Glutamatergic neuron (in vitro differentiated cells): Measurements from ENCODE around the gene NTRK3. TPM values are rescaled to one million over a fixed set of nuclear protein-coding genes. Genes with fewer than 3 reads are reported as not detected.

Experiments
- DNase-seq: peaks from one replicate; pipeline ENCODE4 v3.0.0; 2022
- H3K27ac Mint-ChIP-seq: one replicate; pipeline ENCODE4 v1.8.0; 2020; ENCODE audit warnings: mild to moderate bottlenecking, mixed read lengths, inconsistent platforms; ENCODE audit not compliant: unreplicated experiment
- H3K27me3 Mint-ChIP-seq: one replicate; pipeline ENCODE4 v1.8.0; 2020; ENCODE audit warnings: mild to moderate bottlenecking, moderate library complexity, mixed read lengths, inconsistent platforms; ENCODE audit not compliant: unreplicated experiment
- H3K36me3 Mint-ChIP-seq: one replicate; pipeline ENCODE4 v1.8.0; 2020; ENCODE audit warnings: mild to moderate bottlenecking, mixed read lengths, inconsistent platforms; ENCODE audit not compliant: unreplicated experiment
- H3K4me1 Mint-ChIP-seq: one replicate; pipeline ENCODE4 v1.8.0; 2020; ENCODE audit warnings: mild to moderate bottlenecking, low read depth, mixed read lengths, inconsistent platforms; ENCODE audit not compliant: unreplicated experiment
- H3K4me3 Mint-ChIP-seq: one replicate; pipeline ENCODE4 v1.8.0; 2020; ENCODE audit warnings: mild to moderate bottlenecking, mixed read lengths, inconsistent platforms; ENCODE audit not compliant: unreplicated experiment
- H3K9me3 Mint-ChIP-seq: one replicate; pipeline ENCODE4 v1.8.0; 2020; ENCODE audit warnings: mild to moderate bottlenecking, moderate library complexity, mixed read lengths, inconsistent platforms; ENCODE audit not compliant: unreplicated experiment
- CTCF ChIP-seq: fragments of 200-600 bp; sonication (generic); IDR thresholded peaks from one replicate; pipeline ENCODE4 v1.5.0; 2021; ENCODE audit not compliant: partially characterized antibody, unreplicated experiment
- total RNA-seq: library from RNA; stranded (reverse); fragmentation: NEBNext Ultra II Directional; extraction: Animal tissue kit (Norgen Biotek cat#: 25700); gene quantifications from one replicate; pipeline ENCODE4 v1.2.1, GENCODE V29; 2021; ENCODE audit not compliant: unreplicated experiment

Gene NTRK3
- total RNA-seq, 1 donor from 2014 or later = 9.5 TPM

DNA sequence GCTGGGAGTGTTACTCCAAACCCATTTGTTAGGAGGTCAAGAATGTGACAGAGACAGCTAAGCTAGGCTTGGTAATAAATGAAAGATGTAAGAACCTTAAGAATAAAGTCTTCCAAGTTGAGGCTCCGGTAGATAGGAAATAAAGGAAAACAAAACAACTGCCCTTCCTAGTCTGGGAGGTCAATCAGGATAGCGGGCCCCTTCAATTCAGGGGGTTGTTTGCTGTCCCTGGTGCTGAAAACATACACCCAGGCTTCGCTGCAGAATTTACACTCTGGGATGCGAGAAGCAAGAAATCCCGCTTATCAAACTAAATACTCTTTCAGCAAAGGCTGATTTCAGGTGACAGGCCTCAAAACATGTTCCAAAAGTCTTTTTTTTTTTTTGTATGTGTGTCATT, 393.4 kb downstream of the NTRK3 start:
- H3K27ac Mint-ChIP-seq = no peak overlapping the region
- peaks cover 2% of the 10 kb centered on the region for H3K27me3 Mint-ChIP-seq
- H3K36me3 Mint-ChIP-seq = no peaks in the 10 kb centered on the region
- H3K4me1 Mint-ChIP-seq = no peaks in the 10 kb centered on the region
- H3K9me3 Mint-ChIP-seq = no peaks in the 10 kb centered on the region
- no peak for TF ChIP-seq CTCF
- no peak for DNase-seq
- H3K4me3 Mint-ChIP-seq = no peak overlapping the region

- H3K4me3 Mint-ChIP-seq = no peak overlapping the region
These were observed 395.8 kb downstream of the NTRK3 start for GRCh38 chr15:87860743-87861142.

GRCh38 chr15:87858651-87859050, 397.9 kb downstream of the NTRK3 start:
- no peak for DNase-seq
- Mint-ChIP-seq H3K27ac (no peak overlapping the region), H3K27me3 (peaks cover 2% of the 10 kb centered on the region), H3K4me1 (no peaks in the 10 kb centered on the region), H3K9me3 (no peaks in the 10 kb centered on the region), H3K4me3 (no peak overlapping the region), H3K36me3 (no peaks in the 10 kb centered on the region)
- no peak for TF ChIP-seq CTCF

More at GRCh38 chr15:87860743-87861142, 395.8 kb downstream of the NTRK3 start:
- Mint-ChIP-seq H3K9me3 (no peaks in the 10 kb centered on the region), H3K36me3 (no peaks in the 10 kb centered on the region), H3K27ac (no peak overlapping the region), H3K4me1 (no peaks in the 10 kb centered on the region), H3K27me3 (peaks cover 2% of the 10 kb centered on the region)
- TF ChIP-seq CTCF = no peak
- no peak for DNase-seq

GRCh38 chr15:87851497-87851896, 405.0 kb downstream of the NTRK3 start:
- no peak for TF ChIP-seq CTCF
- H3K27me3 Mint-ChIP-seq = no peaks in the 10 kb centered on the region
- no peak for DNase-seq
- H3K9me3 Mint-ChIP-seq = no peaks in the 10 kb centered on the region
- H3K27ac Mint-ChIP-seq = no peak overlapping the region
- H3K4me3 Mint-ChIP-seq = no peak overlapping the region
- peaks cover 4% of the 10 kb centered on the region for H3K4me1 Mint-ChIP-seq
- H3K36me3 Mint-ChIP-seq = no peaks in the 10 kb centered on the region

DNA sequence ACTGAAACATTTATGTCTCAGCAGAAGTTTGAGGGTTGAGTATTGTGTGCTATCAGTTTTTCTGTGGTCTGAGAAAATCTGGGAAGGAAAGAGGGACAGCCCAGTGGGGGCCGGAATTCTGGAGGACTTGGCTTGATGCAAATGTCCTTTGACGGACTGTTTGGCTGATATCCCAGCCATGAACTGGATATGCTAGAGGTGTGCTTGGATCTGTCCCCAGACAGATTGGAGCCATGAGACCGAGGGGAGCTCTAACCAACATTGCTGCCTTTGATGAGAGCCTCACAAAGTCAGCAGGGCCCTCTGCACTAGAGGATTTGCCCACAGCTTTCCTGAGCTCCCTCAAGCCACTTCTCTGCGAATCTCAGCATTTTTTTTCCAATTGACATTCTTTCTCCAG, 405.6 kb downstream of the NTRK3 start:
- TF ChIP-seq CTCF = no peak
- H3K36me3 Mint-ChIP-seq = no peaks in the 10 kb centered on the region
- H3K27me3 Mint-ChIP-seq = no peaks in the 10 kb centered on the region
- H3K4me3 Mint-ChIP-seq = no peak overlapping the region
- H3K4me1 Mint-ChIP-seq = peaks cover 4% of the 10 kb centered on the region
- no peak for DNase-seq
- H3K9me3 Mint-ChIP-seq = no peaks in the 10 kb centered on the region
- no peak overlapping the region for H3K27ac Mint-ChIP-seq
